Neural progenitor cell (in vitro differentiated cells): Measurements from ENCODE around the gene KDM3B. TPM values are rescaled to one million over a fixed set of nuclear protein-coding genes. Genes with fewer than 3 reads are reported as not detected.

Source experiments
- DNase-seq: peaks from one replicate; pipeline ENCODE4 v3.0.0-alpha.2; 2016; ENCODE audit warnings: low spot score
- H2AFZ ChIP-seq: fragments of 200-600 bp; sonication (generic); replicated peaks from 2 replicates; pipeline ENCODE4 v1.6.1; 2016; ENCODE audit warnings: antibody characterized with exemption
- H3F3A ChIP-seq: fragments of 200-600 bp; sonication (generic); 2 replicates; pipeline ENCODE4 v1.6.1; 2016; ENCODE audit warnings: antibody characterized with exemption, low read depth
- H3K27ac ChIP-seq: fragments of 200-600 bp; sonication (generic); 2 replicates; pipeline ENCODE4 v1.5.1; 2016; ENCODE audit warnings: mild to moderate bottlenecking
- H3K27me3 ChIP-seq: fragments of 200-600 bp; sonication (generic); 2 replicates; pipeline ENCODE4 v1.6.1; 2016; ENCODE audit warnings: mild to moderate bottlenecking, moderate library complexity
- H3K36me3 ChIP-seq: fragments of 200-600 bp; sonication (generic); 2 replicates; pipeline ENCODE4 v1.5.1; 2016
- H3K4me1 ChIP-seq: fragments of 200-600 bp; sonication (generic); 2 replicates; pipeline ENCODE4 v1.6.1; 2016; ENCODE audit warnings: mixed run types
- H3K4me2 ChIP-seq: fragments of 200-600 bp; sonication (generic); 2 replicates; pipeline ENCODE4 v1.6.1; 2016
- H3K4me3 ChIP-seq: fragments of 200-600 bp; sonication (generic); 2 replicates; pipeline ENCODE4 v1.5.1; 2016
- H3K79me2 ChIP-seq: fragments of 200-600 bp; sonication (generic); 2 replicates; pipeline ENCODE4 v1.6.1; 2016; ENCODE audit warnings: low read depth
- H3K9ac ChIP-seq: fragments of 200-600 bp; sonication (generic); 2 replicates; pipeline ENCODE4 v1.6.1; 2016
- H3K9me3 ChIP-seq: fragments of 200-600 bp; sonication (generic); 2 replicates; pipeline ENCODE4 v1.5.1; 2016; ENCODE audit warnings: low read depth
- H4K20me1 ChIP-seq: fragments of 200-600 bp; sonication (generic); 2 replicates; pipeline ENCODE4 v1.6.1; 2016; ENCODE audit warnings: low read depth
- H3K27ac Mint-ChIP-seq: 3 replicates; pipeline ENCODE4 v1.8.0; 2021; ENCODE audit warnings: mixed read lengths
- H3K27me3 Mint-ChIP-seq: 2 replicates; pipeline ENCODE4 v1.8.0; 2022; ENCODE audit warnings: low read depth, mild to moderate bottlenecking, inconsistent platforms, moderate library complexity, mixed read lengths; ENCODE audit not compliant: insufficient read depth
- H3K36me3 Mint-ChIP-seq: 3 replicates; pipeline ENCODE4 v1.8.0; 2021; ENCODE audit warnings: mixed read lengths
- H3K4me1 Mint-ChIP-seq: 3 replicates; pipeline ENCODE4 v1.8.0; 2021; ENCODE audit warnings: mixed read lengths
- H3K4me3 Mint-ChIP-seq: 3 replicates; pipeline ENCODE4 v1.8.0; 2021; ENCODE audit warnings: mild to moderate bottlenecking, moderate library complexity, mixed read lengths
- H3K9me3 Mint-ChIP-seq: 3 replicates; pipeline ENCODE4 v1.8.0; 2020; ENCODE audit warnings: mixed read lengths
- EZH2 ChIP-seq: fragments of 200-600 bp; sonication (generic); IDR thresholded peaks from 2 replicates; pipeline ENCODE4 v1.6.1; 2017; ENCODE audit warnings: antibody characterized with exemption, mild to moderate bottlenecking, moderate library complexity
- EZH2phosphoT487 ChIP-seq: fragments of 200-600 bp; sonication (generic); IDR thresholded peaks from 2 replicates; pipeline ENCODE4 v1.6.1; 2017; ENCODE audit warnings: antibody characterized with exemption
- total RNA-seq: library from RNA; depleted of rRNA; stranded (reverse); fragments of >200 nt; gene quantifications from 2 replicates; pipeline ENCODE4 v1.2.3, GENCODE V29; 2015; ENCODE audit warnings: low replicate concordance
- TF ChIP-seq, protein P1 (sequence below): fragments of 200-600 bp; sonication (generic); IDR thresholded peaks from 2 replicates; pipeline ENCODE4 v1.5.1; 2017; ENCODE audit warnings: antibody characterized with exemption, mild to moderate bottlenecking

The KDM3B gene
- total RNA-seq, 1 donor from 2014 or later, result 136 TPM

DNA sequence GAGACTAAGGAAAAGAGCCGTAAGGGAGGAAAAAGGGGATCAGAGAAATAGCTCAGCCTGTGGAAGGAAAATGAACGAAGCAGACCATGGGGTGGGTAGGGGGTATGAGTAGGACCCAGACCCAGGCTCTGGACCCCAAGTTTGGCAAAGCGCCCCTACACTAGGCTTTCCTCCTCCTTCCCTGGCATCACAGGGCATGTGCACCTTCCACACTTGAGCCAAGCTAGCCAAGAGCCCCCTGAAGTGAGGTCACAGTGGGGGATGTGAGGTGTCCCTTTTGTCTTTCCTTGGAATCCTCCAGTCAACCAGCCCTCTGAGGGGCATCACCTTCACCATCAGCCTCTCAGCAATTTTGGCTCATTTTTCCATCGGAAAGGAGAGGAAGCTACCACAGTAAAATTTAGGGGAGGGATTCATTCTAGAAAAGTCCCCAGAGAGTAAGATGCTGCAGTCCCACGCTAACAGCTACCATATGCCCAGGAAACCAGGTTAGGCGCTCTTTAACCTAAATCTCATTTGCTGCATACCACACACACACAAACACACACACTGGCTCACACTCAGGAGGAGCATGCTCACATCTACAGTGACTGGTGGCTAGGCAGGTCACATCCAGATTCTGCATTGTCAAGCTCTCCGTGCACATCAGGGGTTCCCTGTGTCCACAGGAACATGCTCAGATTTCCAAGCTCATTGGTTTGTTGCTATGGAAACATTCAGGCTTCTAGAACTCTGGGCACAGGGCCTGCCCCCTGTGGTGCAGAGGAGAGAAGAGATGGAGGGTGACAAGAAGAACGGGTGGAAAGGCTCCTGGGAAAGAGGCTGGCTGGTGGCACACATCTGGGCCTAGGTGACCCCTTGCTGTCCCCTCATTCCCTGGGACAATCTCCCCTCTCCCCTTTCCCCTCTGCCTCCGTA, 96.3 kb downstream of the KDM3B start:
- Histone ChIP-seq H3K27me3 (no peaks in the 10 kb centered on the region), H2AFZ (no peak overlapping the region), H3K79me2 (no peaks in the 10 kb centered on the region), H3K4me3 (no peak overlapping the region), H3K9me3 (no peaks in the 10 kb centered on the region), H3K36me3 (no peaks in the 10 kb centered on the region), H3F3A (no peaks in the 10 kb centered on the region), H3K4me2 (peak overlapping the region; percentile 52), H4K20me1 (no peaks in the 10 kb centered on the region), H3K27ac (no peak overlapping the region), H3K9ac (no peak overlapping the region), H3K4me1 (peaks cover 18% of the 10 kb centered on the region)
- no peak for DNase-seq
- peaks cover 8% of the 10 kb centered on the region for H3K27me3 Mint-ChIP-seq
- peak overlapping the region; percentile 56 for H3K4me3 Mint-ChIP-seq
- H3K27ac Mint-ChIP-seq, result peak overlapping the region; percentile 97
- H3K9me3 Mint-ChIP-seq, result no peaks in the 10 kb centered on the region
- H3K36me3 Mint-ChIP-seq, result peaks cover 3% of the 10 kb centered on the region
- peaks cover 25% of the 10 kb centered on the region for H3K4me1 Mint-ChIP-seq
- TF ChIP-seq EZH2 (no peak), EZH2phosphoT487 (no peak)
- TF ChIP-seq, protein P1, sequence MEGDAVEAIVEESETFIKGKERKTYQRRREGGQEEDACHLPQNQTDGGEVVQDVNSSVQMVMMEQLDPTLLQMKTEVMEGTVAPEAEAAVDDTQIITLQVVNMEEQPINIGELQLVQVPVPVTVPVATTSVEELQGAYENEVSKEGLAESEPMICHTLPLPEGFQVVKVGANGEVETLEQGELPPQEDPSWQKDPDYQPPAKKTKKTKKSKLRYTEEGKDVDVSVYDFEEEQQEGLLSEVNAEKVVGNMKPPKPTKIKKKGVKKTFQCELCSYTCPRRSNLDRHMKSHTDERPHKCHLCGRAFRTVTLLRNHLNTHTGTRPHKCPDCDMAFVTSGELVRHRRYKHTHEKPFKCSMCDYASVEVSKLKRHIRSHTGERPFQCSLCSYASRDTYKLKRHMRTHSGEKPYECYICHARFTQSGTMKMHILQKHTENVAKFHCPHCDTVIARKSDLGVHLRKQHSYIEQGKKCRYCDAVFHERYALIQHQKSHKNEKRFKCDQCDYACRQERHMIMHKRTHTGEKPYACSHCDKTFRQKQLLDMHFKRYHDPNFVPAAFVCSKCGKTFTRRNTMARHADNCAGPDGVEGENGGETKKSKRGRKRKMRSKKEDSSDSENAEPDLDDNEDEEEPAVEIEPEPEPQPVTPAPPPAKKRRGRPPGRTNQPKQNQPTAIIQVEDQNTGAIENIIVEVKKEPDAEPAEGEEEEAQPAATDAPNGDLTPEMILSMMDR, result no peak

GRCh38 chr5:138449501-138450239, 97.2 kb downstream of the KDM3B start:
- Mint-ChIP-seq H3K27ac (peak overlapping the region; percentile 97), H3K36me3 (no peaks in the 10 kb centered on the region), H3K27me3 (peaks cover 5% of the 10 kb centered on the region), H3K4me3 (peak overlapping the region; percentile 72), H3K4me1 (peaks cover 25% of the 10 kb centered on the region), H3K9me3 (no peaks in the 10 kb centered on the region)
- no peak overlapping the region for H3K4me3 ChIP-seq
- no peak overlapping the region for H3K9ac ChIP-seq
- no peaks in the 10 kb centered on the region for H3K79me2 ChIP-seq
- DNase-seq, result peak; percentile 94
- peak overlapping the region; percentile 36 for H3K4me2 ChIP-seq
- H4K20me1 ChIP-seq, result no peaks in the 10 kb centered on the region
- no peaks in the 10 kb centered on the region for H3K9me3 ChIP-seq
- peak overlapping the region; percentile 58 for H2AFZ ChIP-seq
- no peaks in the 10 kb centered on the region for H3K36me3 ChIP-seq
- no peak for TF ChIP-seq EZH2phosphoT487
- TF ChIP-seq, protein P1, result peak; percentile 93
- TF ChIP-seq EZH2, result no peak
- H3K27me3 ChIP-seq, result no peaks in the 10 kb centered on the region
- H3K4me1 ChIP-seq, result peaks cover 18% of the 10 kb centered on the region
- H3K27ac ChIP-seq, result no peak overlapping the region
- no peaks in the 10 kb centered on the region for H3F3A ChIP-seq

- H3K36me3 Mint-ChIP-seq, result no peaks in the 10 kb centered on the region
- no peak overlapping the region for H3K4me3 ChIP-seq
These were observed 98.5 kb downstream of the KDM3B start for GRCh38 chr5:138450971-138451370.

More at GRCh38 chr5:138450971-138451370, 98.5 kb downstream of the KDM3B start:
- no peaks in the 10 kb centered on the region for H3K9me3 Mint-ChIP-seq
- H2AFZ ChIP-seq, result no peak overlapping the region
- H3K4me2 ChIP-seq, result no peak overlapping the region
- H3K4me3 Mint-ChIP-seq, result no peak overlapping the region
- H3K27me3 ChIP-seq, result no peaks in the 10 kb centered on the region
- H3K9ac ChIP-seq, result no peak overlapping the region
- no peak overlapping the region for H3K27ac Mint-ChIP-seq
- no peaks in the 10 kb centered on the region for H3K79me2 ChIP-seq
- H3K9me3 ChIP-seq, result no peaks in the 10 kb centered on the region
- H3K4me1 ChIP-seq, result peaks cover 27% of the 10 kb centered on the region
- TF ChIP-seq EZH2 (no peak), EZH2phosphoT487 (no peak)
- TF ChIP-seq, protein P1, result no peak
- H3K27me3 Mint-ChIP-seq, result peaks cover 5% of the 10 kb centered on the region
- H3K4me1 Mint-ChIP-seq, result peaks cover 38% of the 10 kb centered on the region
- H3K27ac ChIP-seq, result no peak overlapping the region
- no peak for DNase-seq
- H3F3A ChIP-seq, result no peaks in the 10 kb centered on the region
- no peaks in the 10 kb centered on the region for H3K36me3 ChIP-seq
- H4K20me1 ChIP-seq, result no peaks in the 10 kb centered on the region
